PC-9 (cell line): ENCODE results near the gene KLHDC7B.

Experiments used
- EZH2 ChIP-seq: fragments of 200-600 bp; sonication (generic); IDR thresholded peaks from 2 replicates; pipeline ENCODE4 v1.8.0; 2017; ENCODE audit warnings: antibody characterized with exemption, low read depth
- TF ChIP-seq, protein P1 (sequence below): fragments of 200-600 bp; sonication (generic); conservative IDR thresholded peaks from 2 replicates; pipeline ENCODE4 v1.6.1; 2017; ENCODE audit warnings: mixed run types, antibody characterized with exemption, mild to moderate bottlenecking, moderate library complexity

DNA sequence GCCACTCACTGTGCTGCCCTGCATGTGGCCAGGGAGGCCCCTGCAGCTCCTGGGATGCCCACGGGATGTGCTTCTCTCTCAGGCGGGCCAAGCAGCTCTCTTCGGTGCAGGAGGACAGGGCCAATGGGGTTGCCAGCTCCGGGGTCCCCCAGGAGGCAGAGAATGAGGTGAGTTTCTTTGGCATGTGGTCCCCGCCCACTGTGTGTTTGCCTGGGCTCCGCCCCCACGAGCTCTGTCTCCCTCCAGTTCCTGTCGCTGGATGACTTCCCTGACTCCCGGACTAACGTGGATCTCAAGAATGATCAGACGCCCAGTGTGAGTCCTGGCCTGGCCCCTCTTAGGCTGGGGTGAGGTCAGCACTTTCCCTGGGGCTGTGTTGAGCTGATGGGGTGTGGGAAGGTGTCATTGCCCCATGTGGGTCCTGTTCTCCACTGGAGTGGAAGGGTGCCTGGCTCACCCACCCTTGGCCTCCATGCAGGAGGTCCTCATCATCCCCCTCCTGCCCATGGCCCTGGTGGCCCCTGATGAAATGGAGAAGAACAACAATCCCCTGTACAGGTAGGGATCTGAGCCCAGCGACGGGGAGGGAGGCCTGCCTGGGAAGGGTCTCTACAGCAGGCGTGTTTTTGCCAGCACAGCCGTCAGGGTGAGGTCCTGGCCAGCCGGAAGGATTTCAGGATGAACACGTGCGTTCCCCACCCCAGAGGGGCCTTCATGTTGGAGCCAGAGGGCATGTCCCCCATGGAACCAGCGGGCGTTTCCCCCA is 28.0 kb upstream of the KLHDC7B start:
- TF ChIP-seq, protein P1, sequence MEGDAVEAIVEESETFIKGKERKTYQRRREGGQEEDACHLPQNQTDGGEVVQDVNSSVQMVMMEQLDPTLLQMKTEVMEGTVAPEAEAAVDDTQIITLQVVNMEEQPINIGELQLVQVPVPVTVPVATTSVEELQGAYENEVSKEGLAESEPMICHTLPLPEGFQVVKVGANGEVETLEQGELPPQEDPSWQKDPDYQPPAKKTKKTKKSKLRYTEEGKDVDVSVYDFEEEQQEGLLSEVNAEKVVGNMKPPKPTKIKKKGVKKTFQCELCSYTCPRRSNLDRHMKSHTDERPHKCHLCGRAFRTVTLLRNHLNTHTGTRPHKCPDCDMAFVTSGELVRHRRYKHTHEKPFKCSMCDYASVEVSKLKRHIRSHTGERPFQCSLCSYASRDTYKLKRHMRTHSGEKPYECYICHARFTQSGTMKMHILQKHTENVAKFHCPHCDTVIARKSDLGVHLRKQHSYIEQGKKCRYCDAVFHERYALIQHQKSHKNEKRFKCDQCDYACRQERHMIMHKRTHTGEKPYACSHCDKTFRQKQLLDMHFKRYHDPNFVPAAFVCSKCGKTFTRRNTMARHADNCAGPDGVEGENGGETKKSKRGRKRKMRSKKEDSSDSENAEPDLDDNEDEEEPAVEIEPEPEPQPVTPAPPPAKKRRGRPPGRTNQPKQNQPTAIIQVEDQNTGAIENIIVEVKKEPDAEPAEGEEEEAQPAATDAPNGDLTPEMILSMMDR, result no peak
- TF ChIP-seq EZH2, result no peak
